ENCODE results near the gene LOXHD1. TPM values are rescaled to one million over a fixed set of nuclear protein-coding genes. Genes with fewer than 3 reads are reported as not detected.
A peak's percentile ranks its signal among the peaks of the same experiment; 100 is the strongest.

Gene LOXHD1
- total RNA-seq, 1 donor from 2014 or later = not detected

DNA sequence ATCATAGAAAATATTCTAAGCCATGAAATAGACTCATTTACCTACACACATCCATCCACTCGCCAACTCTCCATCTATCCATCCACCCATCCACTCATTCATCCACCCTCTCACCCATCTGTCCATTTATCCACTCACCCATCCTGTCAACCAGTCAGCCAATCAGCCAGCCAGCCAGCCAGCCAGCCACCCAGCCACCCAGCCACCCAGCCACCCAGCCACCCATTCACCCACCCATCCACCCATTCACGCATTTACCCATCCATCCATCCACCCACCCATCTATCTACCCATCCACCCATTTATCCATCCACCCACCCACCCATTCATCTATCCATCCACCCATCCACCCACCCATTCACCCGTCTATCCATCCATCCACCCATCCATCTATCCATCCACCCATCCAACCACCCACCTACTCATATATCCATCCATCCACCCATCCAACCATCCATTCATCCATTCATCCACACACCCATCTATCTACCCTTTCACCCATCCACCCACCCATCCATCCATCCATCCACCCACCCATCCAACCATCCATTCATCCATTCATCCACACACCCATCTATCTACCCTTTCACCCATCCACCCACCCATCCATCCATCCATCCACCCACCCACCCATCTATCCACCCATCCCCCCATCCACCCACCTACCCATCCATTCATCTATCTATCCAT, 185.1 kb downstream of the LOXHD1 start:
- no peak overlapping the region for H3K4me3 ChIP-seq (ENCODE audit: low read depth, low read length)
- DNase-seq (ENCODE audit: low read depth) = no peak
- TF ChIP-seq CTCF (conservative IDR thresholded peaks at IDR 0.05; ENCODE audit: low read depth, low read length) = no peak

DNA sequence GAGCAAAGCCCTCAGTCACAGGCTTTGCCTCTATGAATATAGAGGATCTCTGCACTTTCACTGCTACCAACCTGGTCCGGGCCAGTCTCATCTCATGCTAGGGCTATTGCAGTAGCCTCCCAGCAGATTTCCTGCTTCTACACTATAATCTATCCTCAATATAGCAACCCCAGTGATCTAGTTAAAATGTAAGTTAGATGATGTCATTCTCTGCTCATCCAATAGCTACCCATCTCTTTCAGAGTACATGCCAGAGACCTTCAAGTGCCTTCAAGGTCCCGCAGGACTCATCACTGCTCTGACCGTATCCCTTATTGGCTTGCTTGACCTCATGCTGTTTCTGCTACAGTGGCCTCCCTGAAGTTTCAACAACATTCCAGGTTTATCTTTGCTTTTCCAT, 186.3 kb downstream of the LOXHD1 start:
- H3K4me3 ChIP-seq (ENCODE audit: low read depth, low read length) = no peak overlapping the region
- TF ChIP-seq CTCF (conservative IDR thresholded peaks at IDR 0.05; ENCODE audit: low read depth, low read length) = no peak
- no peak for DNase-seq (ENCODE audit: low read depth)

DNA sequence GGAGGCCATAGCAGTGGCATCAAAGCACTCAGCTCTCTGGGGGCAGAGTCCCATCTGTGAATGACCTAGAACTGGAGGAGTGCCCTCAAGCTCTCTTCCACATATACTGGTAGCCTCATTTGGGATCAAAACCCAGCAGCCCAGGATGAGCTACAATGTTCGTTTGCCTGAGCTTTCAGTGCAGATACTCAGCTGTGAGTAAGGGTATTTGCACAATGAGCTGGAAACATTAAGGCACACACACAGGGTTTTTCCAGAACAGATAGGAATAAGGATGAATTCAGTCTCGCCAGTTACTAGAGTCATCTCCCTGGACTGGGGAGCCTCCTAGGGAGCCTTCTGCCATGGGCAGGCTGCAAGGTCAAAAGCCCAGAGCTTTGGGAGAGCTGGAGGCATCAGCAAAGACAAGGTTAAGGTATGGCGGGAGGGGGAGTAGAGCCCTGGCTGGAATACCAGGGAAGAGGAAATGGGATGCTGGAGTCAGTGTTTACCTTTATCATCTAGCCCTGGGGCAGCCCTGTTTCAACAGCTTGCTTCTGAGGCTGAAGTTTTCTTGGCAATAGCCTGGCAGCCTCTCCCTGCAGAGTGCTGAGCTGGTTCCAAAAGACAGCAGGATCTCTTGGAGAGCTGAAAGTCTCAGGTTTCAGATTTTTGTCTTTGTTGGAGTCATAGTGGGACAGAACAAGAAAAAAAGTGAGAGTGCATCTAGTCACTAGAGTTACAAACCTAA, 187.7 kb downstream of the LOXHD1 start:
- H3K4me3 ChIP-seq (ENCODE audit: low read depth, low read length) = no peak overlapping the region
- no peak for DNase-seq (ENCODE audit: low read depth)
- TF ChIP-seq CTCF (conservative IDR thresholded peaks at IDR 0.05; ENCODE audit: low read depth, low read length) = no peak

DNA sequence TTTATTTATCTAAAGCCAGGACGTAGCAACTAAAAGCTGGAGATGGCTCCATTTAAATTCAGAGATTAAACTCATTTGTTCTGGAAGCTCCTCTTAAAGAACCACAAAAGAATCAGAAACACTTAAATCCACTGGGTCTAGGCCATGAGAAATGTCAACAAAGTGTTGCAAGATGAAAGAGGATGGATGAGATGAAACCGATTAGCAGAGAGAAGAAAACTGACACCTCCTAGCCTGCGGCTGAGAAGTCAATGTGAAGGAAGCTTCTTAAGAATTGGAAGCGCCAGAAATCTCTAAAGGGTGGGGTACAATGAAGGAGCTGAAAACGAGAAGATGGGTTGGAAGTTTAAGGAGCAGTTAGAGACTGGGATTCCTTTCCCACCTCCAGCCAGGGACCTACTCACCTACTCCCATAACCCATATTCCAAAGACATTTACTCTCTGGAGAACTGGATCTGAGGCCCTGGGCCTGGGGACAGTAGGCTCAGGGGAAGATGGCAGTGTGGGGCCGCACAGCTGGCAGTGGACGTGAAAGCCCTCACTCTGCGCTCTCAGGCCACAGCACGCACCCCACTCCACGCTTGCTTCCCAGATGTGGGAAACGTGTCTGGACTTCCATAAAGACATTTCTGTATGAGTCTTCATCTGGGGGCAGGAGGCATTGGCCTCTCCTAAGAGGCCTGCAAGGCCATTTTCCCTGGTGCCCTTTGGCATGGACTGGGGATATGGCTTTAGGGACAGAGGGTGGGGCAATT, 188.4 kb downstream of the LOXHD1 start:
- no peak for DNase-seq (ENCODE audit: low read depth)
- no peak for TF ChIP-seq CTCF (conservative IDR thresholded peaks at IDR 0.05; ENCODE audit: low read depth, low read length)
- no peak overlapping the region for H3K4me3 ChIP-seq (ENCODE audit: low read depth, low read length)

DNA sequence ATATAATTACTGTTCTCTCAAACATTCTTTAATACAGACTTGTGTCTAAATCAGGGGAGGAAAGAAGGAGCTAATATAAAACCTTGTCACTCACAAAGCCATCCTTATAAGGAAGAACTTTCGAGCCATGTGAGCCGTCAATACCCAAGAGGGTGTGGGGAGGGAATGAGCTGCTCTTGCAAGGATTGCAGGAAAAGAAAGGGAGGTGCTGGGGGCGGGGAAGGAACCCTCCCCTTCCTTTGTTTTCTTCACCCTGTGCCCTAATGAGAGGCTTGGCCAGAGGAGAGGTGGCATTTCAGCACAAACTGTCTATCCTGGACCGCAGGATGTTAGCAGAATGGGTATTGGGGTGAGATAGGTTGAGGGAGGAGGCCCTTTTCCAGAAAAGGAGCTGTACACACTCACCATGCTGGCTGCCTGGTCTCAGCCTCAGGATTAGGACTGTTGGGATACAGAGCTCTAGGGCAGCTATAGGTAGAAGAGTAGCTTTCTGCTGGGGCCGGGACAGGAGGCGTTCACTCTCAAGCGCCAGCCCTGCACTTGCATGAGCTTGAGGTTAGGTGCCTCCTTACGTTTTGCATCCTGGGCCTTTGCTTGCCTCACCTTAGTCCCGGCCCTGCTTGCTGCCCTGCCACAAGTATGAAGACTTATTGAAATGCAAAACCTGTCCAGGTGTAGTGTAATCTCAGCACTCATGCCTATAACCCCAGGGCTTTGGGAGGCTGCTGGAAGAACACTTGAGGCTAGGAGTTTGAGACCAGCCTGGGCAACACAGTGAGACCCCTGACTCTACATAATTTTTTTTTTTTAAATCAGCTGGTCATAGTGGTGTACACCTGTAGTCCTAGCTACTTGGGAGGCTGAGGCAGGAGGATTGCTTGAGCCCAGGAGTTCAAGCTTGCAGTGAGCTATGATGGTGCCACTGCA, 190.5 kb downstream of the LOXHD1 start:
- no peak for TF ChIP-seq CTCF (conservative IDR thresholded peaks at IDR 0.05; ENCODE audit: low read depth, low read length)
- H3K4me3 ChIP-seq (ENCODE audit: low read depth, low read length) = no peak overlapping the region
- DNase-seq (ENCODE audit: low read depth) = no peak

DNA sequence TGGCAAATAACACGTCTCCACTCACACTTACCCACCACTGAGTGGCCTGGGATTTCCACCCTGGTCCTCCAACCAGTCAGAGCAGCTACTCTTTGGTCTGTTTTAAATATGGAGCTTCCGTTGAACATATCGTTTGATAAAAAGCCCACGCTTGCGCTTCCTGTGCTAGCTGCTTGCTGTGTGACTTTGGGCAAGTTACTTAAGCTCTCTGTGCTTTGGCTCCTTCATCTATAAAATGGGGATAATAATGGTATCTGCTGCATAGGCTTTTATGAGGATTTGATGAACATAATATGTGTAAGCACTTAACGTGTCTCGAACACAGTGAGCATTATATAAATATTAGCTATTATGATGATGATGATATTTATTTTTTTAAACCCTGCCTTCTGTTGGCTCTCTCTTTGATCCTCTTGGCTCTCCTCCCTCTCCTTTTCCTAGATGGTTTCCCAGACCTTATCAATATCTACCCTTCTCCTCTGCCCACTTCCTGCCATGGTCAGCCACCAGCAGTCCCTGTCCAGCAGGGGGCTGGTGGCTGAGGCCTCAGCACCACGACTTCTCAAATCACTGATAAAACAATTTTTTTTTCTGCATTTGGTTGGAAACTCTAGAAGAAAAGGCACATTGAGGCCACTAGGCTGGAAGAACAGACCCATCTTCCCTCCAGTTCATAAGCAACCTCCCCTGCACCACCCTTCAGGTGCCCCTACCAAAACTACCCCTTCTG, 191.9 kb downstream of the LOXHD1 start:
- H3K4me3 ChIP-seq (ENCODE audit: low read depth, low read length) = no peak overlapping the region
- peak; percentile 49 for TF ChIP-seq CTCF (conservative IDR thresholded peaks at IDR 0.05; ENCODE audit: low read depth, low read length)
- no peak for DNase-seq (ENCODE audit: low read depth)
